WTC11 (cell line): ENCODE results near the gene PRDX2. TPM values are rescaled to one million over a fixed set of nuclear protein-coding genes. Genes with fewer than 3 reads are reported as not detected.

Source experiments
- CBFB ChIP-seq: sonication (generic); formaldehyde crosslinking; IDR thresholded peaks from 2 replicates; pipeline ENCODE4 v1.8.1; 2022; ENCODE audit warnings: mild to moderate bottlenecking, low read depth, missing genetic modification reagents
- FOXP1 ChIP-seq: sonication (generic); formaldehyde crosslinking; IDR thresholded peaks from 2 replicates; pipeline ENCODE4 v1.8.0; 2022; ENCODE audit warnings: missing genetic modification reagents, mild to moderate bottlenecking, moderate library complexity, borderline replicate concordance
- GABPB1 ChIP-seq: sonication (generic); formaldehyde crosslinking; IDR thresholded peaks from 2 replicates; pipeline ENCODE4 v1.8.1; 2023; ENCODE audit warnings: mild to moderate bottlenecking, missing genetic modification reagents
- HMGA2 ChIP-seq: fragments of 250-450 bp; sonication (Bioruptor Pico); IDR thresholded peaks from 2 replicates; pipeline ENCODE4 v1.4.0; 2021; ENCODE audit warnings: mild to moderate bottlenecking, moderate library complexity
- IRF2 ChIP-seq: sonication (generic); formaldehyde crosslinking; IDR thresholded peaks from 2 replicates; pipeline ENCODE4 v1.8.0; 2022; ENCODE audit warnings: low read depth, missing genetic modification reagents, borderline replicate concordance
- JAZF1 ChIP-seq: fragments of 250-450 bp; sonication (Bioruptor Pico); IDR thresholded peaks from 2 replicates; pipeline ENCODE4 v1.9.0; 2021; ENCODE audit warnings: moderate library complexity, mild to moderate bottlenecking, inconsistent platforms
- JUN ChIP-seq: sonication (generic); formaldehyde crosslinking; IDR thresholded peaks from 2 replicates; pipeline ENCODE4 v1.8.0; 2023; ENCODE audit warnings: mild to moderate bottlenecking, missing genetic modification reagents
- NFATC4 ChIP-seq: fragments of 250-450 bp; sonication (Bioruptor Pico); IDR thresholded peaks from 2 replicates; pipeline ENCODE4 v1.9.0; 2021; ENCODE audit warnings: mild to moderate bottlenecking
- PRRX2 ChIP-seq: fragments of 250-450 bp; sonication (Bioruptor Pico); IDR thresholded peaks from 2 replicates; pipeline ENCODE4 v1.8.0; 2021; ENCODE audit warnings: mild to moderate bottlenecking
- SMAD3 ChIP-seq: sonication (generic); formaldehyde crosslinking; IDR thresholded peaks from 2 replicates; pipeline ENCODE4 v1.8.0; 2022; ENCODE audit warnings: missing genetic modification reagents, mild to moderate bottlenecking, borderline replicate concordance
- TEAD1 ChIP-seq: sonication (generic); formaldehyde crosslinking; IDR thresholded peaks from 2 replicates; pipeline ENCODE4 v1.8.0; 2022; ENCODE audit warnings: mild to moderate bottlenecking, missing genetic modification reagents
- TEAD4 ChIP-seq: sonication (generic); formaldehyde crosslinking; IDR thresholded peaks from 2 replicates; pipeline ENCODE4 v1.8.0; 2022; ENCODE audit warnings: mild to moderate bottlenecking, missing genetic modification reagents
- ZNF232 ChIP-seq: sonication (generic); formaldehyde crosslinking; IDR thresholded peaks from 2 replicates; pipeline ENCODE4 v1.8.0; 2022; ENCODE audit warnings: mild to moderate bottlenecking, missing genetic modification reagents
- ZNF263 ChIP-seq: sonication (generic); formaldehyde crosslinking; IDR thresholded peaks from 2 replicates; pipeline ENCODE4 v1.8.1; 2022; ENCODE audit warnings: low read depth, mild to moderate bottlenecking, moderate library complexity, missing genetic modification reagents
- ZNF317 ChIP-seq: sonication (generic); formaldehyde crosslinking; IDR thresholded peaks from 2 replicates; pipeline ENCODE4 v1.8.1; 2023; ENCODE audit warnings: low read depth, mild to moderate bottlenecking, moderate library complexity, missing genetic modification reagents, borderline replicate concordance
- ZNF416 ChIP-seq: fragments of 250-450 bp; sonication (Bioruptor Pico); IDR thresholded peaks from 2 replicates; pipeline ENCODE4 v1.9.0; 2021; ENCODE audit warnings: mild to moderate bottlenecking, inconsistent platforms
- ZNF423 ChIP-seq: fragments of 250-450 bp; sonication (Bioruptor Pico); IDR thresholded peaks from 2 replicates; pipeline ENCODE4 v2.1.2; 2022; ENCODE audit warnings: mild to moderate bottlenecking, moderate library complexity
- total RNA-seq: library from RNA; stranded (reverse); gene quantifications from 3 replicates; pipeline ENCODE4 v1.2.3, GENCODE V29; 2021
- TF ChIP-seq, protein P1 (sequence below): sonication (generic); formaldehyde crosslinking; IDR thresholded peaks from 2 replicates; pipeline ENCODE4 v1.8.1; 2022; ENCODE audit warnings: low read depth, missing genetic modification reagents, borderline replicate concordance
- TF ChIP-seq, protein P2 (sequence below): sonication (generic); formaldehyde crosslinking; IDR thresholded peaks from 2 replicates; pipeline ENCODE4 v1.8.1; 2022; ENCODE audit warnings: mild to moderate bottlenecking, missing genetic modification reagents, moderate library complexity, borderline replicate concordance
- TF ChIP-seq, protein P3 (sequence below): sonication (generic); formaldehyde crosslinking; IDR thresholded peaks from 2 replicates; pipeline ENCODE4 v1.8.0; 2022; ENCODE audit warnings: missing genetic modification reagents
- TF ChIP-seq, protein P4 (sequence below): sonication (generic); formaldehyde crosslinking; IDR thresholded peaks from 2 replicates; pipeline ENCODE4 v1.8.1; 2022; ENCODE audit warnings: low read depth, mild to moderate bottlenecking, moderate library complexity, missing genetic modification reagents, borderline replicate concordance
- TF ChIP-seq, protein P5 (sequence below): fragments of 250-450 bp; sonication (Bioruptor Pico); IDR thresholded peaks from 2 replicates; pipeline ENCODE4 v2.1.2; 2022; ENCODE audit warnings: mild to moderate bottlenecking, moderate library complexity
- TF ChIP-seq, protein P6 (sequence below): fragments of 250-450 bp; sonication (Bioruptor Pico); IDR thresholded peaks from 2 replicates; pipeline ENCODE4 v1.9.0; 2021; ENCODE audit warnings: moderate library complexity, mild to moderate bottlenecking, inconsistent platforms, borderline replicate concordance
- TF ChIP-seq, protein P7 (sequence below): sonication (generic); formaldehyde crosslinking; IDR thresholded peaks from 2 replicates; pipeline ENCODE4 v1.8.0; 2022; ENCODE audit warnings: mild to moderate bottlenecking, missing genetic modification reagents
- TF ChIP-seq, protein P8 (sequence below): fragments of 250-450 bp; sonication (Bioruptor Pico); conservative IDR thresholded peaks from 2 replicates; pipeline ENCODE4 v1.9.0; 2021; ENCODE audit warnings: mild to moderate bottlenecking

Gene PRDX2
- total RNA-seq, 1 experiment from 2014 or later, result 378 TPM

DNA sequence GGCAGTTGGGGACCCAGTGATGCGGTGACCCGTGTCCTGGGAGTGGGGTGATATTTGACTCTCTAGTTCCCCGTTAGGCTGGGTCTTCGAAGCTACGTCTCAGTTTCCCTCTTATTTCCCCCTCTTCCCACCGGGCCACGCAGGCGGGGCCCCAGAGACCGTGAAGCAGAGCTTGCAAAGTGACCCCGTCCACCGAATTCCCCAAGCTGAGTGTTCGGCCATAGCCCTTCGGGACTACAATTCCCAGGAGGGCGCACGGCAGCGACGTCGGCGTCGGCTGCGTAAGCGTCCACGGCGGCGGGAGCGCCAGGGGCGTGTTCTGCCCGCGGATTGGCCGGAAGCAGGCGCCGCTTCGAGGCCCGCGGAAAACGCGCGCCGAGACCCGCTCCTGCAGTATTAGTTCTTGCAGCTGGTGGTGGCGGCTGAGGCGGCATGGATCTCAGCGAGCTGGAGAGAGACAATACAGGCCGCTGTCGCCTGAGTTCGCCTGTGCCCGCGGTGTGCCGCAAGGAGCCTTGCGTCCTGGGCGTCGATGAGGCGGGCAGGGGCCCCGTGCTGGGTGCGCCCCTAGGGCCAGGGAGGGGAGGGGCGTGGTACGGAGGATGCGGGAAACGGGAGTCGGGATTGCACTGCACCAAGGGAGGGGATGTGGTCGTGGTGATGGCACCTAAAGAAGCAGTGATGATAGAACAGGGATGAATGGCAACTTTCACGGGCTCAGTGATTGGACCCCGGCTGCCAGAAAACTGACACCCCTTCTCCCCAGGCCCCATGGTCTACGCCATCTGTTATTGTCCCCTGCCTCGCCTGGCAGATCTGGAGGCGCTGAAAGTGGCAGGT, 4.9 kb upstream of the PRDX2 start, which contains the start of gene RNASEH2A (continued):
- peak; percentile 61; the same call in 1 of the 2 replicates for TF ChIP-seq FOXP1 (CRISPR knock-in tag)
- TF ChIP-seq HMGA2 (CRISPR knock-in tag), result no peak
- TF ChIP-seq ZNF263 (CRISPR knock-in tag), result no peak
- TF ChIP-seq SMAD3 (CRISPR knock-in tag), result no peak; the same call in 1 of the 2 replicates
- TF ChIP-seq ZNF423 (CRISPR knock-in tag), result no peak
- TF ChIP-seq, protein P1, sequence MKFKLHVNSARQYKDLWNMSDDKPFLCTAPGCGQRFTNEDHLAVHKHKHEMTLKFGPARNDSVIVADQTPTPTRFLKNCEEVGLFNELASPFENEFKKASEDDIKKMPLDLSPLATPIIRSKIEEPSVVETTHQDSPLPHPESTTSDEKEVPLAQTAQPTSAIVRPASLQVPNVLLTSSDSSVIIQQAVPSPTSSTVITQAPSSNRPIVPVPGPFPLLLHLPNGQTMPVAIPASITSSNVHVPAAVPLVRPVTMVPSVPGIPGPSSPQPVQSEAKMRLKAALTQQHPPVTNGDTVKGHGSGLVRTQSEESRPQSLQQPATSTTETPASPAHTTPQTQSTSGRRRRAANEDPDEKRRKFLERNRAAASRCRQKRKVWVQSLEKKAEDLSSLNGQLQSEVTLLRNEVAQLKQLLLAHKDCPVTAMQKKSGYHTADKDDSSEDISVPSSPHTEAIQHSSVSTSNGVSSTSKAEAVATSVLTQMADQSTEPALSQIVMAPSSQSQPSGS (CRISPR knock-in tag), result no peak
- TF ChIP-seq JAZF1 (CRISPR knock-in tag), result no peak
- TF ChIP-seq NFATC4 (CRISPR knock-in tag), result no peak
- TF ChIP-seq, protein P2, sequence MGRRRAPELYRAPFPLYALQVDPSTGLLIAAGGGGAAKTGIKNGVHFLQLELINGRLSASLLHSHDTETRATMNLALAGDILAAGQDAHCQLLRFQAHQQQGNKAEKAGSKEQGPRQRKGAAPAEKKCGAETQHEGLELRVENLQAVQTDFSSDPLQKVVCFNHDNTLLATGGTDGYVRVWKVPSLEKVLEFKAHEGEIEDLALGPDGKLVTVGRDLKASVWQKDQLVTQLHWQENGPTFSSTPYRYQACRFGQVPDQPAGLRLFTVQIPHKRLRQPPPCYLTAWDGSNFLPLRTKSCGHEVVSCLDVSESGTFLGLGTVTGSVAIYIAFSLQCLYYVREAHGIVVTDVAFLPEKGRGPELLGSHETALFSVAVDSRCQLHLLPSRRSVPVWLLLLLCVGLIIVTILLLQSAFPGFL, result no peak
- TF ChIP-seq ZNF416 (CRISPR knock-in tag), result no peak
- TF ChIP-seq PRRX2 (CRISPR knock-in tag), result no peak
- TF ChIP-seq ZNF232 (CRISPR knock-in tag), result no peak
- no peak; the same call in 1 of the 2 replicates for TF ChIP-seq GABPB1 (CRISPR knock-in tag)
- no peak for TF ChIP-seq JUN (CRISPR knock-in tag)
- TF ChIP-seq, protein P3, sequence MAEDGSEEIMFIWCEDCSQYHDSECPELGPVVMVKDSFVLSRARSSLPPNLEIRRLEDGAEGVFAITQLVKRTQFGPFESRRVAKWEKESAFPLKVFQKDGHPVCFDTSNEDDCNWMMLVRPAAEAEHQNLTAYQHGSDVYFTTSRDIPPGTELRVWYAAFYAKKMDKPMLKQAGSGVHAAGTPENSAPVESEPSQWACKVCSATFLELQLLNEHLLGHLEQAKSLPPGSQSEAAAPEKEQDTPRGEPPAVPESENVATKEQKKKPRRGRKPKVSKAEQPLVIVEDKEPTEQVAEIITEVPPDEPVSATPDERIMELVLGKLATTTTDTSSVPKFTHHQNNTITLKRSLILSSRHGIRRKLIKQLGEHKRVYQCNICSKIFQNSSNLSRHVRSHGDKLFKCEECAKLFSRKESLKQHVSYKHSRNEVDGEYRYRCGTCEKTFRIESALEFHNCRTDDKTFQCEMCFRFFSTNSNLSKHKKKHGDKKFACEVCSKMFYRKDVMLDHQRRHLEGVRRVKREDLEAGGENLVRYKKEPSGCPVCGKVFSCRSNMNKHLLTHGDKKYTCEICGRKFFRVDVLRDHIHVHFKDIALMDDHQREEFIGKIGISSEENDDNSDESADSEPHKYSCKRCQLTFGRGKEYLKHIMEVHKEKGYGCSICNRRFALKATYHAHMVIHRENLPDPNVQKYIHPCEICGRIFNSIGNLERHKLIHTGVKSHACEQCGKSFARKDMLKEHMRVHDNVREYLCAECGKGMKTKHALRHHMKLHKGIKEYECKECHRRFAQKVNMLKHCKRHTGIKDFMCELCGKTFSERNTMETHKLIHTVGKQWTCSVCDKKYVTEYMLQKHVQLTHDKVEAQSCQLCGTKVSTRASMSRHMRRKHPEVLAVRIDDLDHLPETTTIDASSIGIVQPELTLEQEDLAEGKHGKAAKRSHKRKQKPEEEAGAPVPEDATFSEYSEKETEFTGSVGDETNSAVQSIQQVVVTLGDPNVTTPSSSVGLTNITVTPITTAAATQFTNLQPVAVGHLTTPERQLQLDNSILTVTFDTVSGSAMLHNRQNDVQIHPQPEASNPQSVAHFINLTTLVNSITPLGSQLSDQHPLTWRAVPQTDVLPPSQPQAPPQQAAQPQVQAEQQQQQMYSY, result 0 out of 2 replicates have a peak, but pooled peaks have one; percentile 39
- TF ChIP-seq, protein P4, sequence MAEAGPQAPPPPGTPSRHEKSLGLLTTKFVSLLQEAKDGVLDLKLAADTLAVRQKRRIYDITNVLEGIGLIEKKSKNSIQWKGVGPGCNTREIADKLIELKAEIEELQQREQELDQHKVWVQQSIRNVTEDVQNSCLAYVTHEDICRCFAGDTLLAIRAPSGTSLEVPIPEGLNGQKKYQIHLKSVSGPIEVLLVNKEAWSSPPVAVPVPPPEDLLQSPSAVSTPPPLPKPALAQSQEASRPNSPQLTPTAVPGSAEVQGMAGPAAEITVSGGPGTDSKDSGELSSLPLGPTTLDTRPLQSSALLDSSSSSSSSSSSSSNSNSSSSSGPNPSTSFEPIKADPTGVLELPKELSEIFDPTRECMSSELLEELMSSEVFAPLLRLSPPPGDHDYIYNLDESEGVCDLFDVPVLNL (CRISPR knock-in tag), result peak; percentile 17; the same call in 1 of the 2 replicates
- TF ChIP-seq ZNF317 (CRISPR knock-in tag), result no peak
- peak; percentile 76; the same call in 1 of the 2 replicates for TF ChIP-seq CBFB (CRISPR knock-in tag)
- TF ChIP-seq, protein P5, sequence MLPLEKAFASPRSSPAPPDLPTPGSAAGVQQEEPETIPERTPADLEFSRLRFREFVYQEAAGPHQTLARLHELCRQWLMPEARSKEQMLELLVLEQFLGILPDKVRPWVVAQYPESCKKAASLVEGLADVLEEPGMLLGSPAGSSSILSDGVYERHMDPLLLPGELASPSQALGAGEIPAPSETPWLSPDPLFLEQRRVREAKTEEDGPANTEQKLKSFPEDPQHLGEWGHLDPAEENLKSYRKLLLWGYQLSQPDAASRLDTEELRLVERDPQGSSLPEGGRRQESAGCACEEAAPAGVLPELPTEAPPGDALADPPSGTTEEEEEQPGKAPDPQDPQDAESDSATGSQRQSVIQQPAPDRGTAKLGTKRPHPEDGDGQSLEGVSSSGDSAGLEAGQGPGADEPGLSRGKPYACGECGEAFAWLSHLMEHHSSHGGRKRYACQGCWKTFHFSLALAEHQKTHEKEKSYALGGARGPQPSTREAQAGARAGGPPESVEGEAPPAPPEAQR (CRISPR knock-in tag), result no peak
- TF ChIP-seq, protein P6, sequence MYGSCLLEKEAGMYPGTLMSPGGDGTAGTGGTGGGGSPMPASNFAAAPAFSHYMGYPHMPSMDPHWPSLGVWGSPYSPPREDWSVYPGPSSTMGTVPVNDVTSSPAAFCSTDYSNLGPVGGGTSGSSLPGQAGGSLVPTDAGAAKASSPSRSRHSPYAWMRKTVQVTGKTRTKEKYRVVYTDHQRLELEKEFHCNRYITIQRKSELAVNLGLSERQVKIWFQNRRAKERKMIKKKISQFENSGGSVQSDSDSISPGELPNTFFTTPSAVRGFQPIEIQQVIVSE (CRISPR knock-in tag), result no peak
- no peak for TF ChIP-seq TEAD4 (CRISPR knock-in tag)
- 0 out of 2 replicates have a peak, but pooled peaks have one; percentile 15 for TF ChIP-seq TEAD1 (CRISPR knock-in tag)
- TF ChIP-seq IRF2, result no peak
- TF ChIP-seq, protein P7, sequence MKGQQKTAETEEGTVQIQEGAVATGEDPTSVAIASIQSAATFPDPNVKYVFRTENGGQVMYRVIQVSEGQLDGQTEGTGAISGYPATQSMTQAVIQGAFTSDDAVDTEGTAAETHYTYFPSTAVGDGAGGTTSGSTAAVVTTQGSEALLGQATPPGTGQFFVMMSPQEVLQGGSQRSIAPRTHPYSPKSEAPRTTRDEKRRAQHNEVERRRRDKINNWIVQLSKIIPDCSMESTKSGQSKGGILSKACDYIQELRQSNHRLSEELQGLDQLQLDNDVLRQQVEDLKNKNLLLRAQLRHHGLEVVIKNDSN (CRISPR knock-in tag), result peak; percentile 30; the same call in 1 of the 2 replicates
- TF ChIP-seq, protein P8, sequence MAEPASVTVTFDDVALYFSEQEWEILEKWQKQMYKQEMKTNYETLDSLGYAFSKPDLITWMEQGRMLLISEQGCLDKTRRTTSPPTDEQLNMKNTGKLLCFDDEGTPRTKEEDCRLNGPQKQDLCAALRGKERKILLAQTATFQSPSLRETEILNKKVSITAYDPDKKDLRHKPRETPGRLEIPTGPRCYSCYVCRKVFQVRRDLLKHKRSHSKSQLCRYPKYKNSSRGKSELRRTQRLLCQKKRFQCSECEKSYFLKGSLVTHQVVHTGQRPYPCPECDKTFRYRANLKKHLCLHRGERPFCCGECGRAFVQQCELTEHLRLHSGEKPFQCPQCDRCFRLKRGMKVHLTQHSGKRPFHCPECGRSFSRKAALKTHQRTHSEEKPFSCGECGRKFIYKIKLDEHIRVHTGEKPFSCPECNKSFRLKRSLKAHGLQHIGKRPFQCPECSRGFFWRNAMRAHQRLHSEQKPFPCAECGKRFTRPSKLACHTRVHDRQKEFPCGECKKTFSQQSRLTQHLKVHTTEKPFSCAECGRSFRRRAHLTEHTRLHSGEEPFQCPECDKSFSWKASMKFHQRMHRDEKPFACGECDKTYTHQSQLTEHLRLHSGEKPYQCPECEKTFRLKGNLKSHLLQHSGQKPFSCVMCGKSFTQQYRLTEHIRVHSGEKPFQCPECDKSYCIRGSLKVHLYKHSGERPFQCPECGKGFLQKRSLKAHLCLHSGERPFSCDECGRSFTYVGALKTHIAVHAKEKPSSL (CRISPR knock-in tag), result no peak
